ENCODE results near the gene C16orf54.
"Not testable (repeated sequence)": the region's sequence is repeated elsewhere in the genome, so short reads cannot be mapped to it uniquely, and the experiment has no call there.

Gene C16orf54

DNA sequence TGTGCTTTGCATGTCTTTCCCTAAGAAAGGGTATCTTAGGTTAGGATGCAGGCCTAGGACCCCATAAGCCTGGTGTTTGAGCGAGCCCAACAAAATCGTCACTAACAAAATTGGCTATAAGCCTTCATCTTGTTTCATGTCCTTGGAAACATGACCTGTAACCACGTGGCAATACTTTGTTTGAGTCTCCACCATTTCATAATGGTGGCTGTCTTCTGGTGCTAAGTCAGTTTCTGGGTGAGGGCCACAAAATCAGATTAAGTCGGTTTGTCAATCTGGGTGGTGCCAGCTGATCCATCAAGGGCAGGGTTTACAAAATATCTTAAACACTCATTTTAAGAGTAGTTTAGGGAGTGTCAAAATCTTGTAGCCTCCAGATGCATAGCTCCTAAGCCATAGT is 33.0 kb downstream of the C16orf54 start:
- Histone ChIP-seq H3K27me3 (ENCODE audit: insufficient read depth, low read length, poor library complexity) (no peaks in the 10 kb centered on the region), H3K4me3 (ENCODE audit: low read depth in 1 of 2, low read length in 2 of 2) (no peak overlapping the region), H3K9ac (ENCODE audit: low read depth, low read length) (no peak overlapping the region), H3K4me1 (ENCODE audit: insufficient read depth, low read length) (peaks cover 4% of the 10 kb centered on the region), H2AFZ (ENCODE audit: low read depth, low read length) (peak overlapping the region; percentile 21; the same call in 1 of the 2 replicates), H3K79me2 (ENCODE audit: insufficient read depth, low read length) (no peaks in the 10 kb centered on the region), H3K4me2 (ENCODE audit: insufficient read depth, low read length) (no peak overlapping the region), H4K20me1 (ENCODE audit: insufficient read depth, low read length) (no peaks in the 10 kb centered on the region), H3K27ac (ENCODE audit: low read length) (no peak overlapping the region), H3K36me3 (ENCODE audit: insufficient read depth, low read length) (no peaks in the 10 kb centered on the region), H3K9me3 (ENCODE audit: insufficient read depth, low read length, severe bottlenecking) (no peaks in the 10 kb centered on the region)
- ATAC-seq (ENCODE audit: insufficient read depth, low read depth), result no peak
- no peak for DNase-seq
- TF ChIP-seq, protein P1, sequence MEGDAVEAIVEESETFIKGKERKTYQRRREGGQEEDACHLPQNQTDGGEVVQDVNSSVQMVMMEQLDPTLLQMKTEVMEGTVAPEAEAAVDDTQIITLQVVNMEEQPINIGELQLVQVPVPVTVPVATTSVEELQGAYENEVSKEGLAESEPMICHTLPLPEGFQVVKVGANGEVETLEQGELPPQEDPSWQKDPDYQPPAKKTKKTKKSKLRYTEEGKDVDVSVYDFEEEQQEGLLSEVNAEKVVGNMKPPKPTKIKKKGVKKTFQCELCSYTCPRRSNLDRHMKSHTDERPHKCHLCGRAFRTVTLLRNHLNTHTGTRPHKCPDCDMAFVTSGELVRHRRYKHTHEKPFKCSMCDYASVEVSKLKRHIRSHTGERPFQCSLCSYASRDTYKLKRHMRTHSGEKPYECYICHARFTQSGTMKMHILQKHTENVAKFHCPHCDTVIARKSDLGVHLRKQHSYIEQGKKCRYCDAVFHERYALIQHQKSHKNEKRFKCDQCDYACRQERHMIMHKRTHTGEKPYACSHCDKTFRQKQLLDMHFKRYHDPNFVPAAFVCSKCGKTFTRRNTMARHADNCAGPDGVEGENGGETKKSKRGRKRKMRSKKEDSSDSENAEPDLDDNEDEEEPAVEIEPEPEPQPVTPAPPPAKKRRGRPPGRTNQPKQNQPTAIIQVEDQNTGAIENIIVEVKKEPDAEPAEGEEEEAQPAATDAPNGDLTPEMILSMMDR (IDR thresholded peaks at IDR 0.05; ENCODE audit: borderline replicate concordance, extremely low read depth, low read length, poor library complexity, severe bottlenecking), result no peak
- TF ChIP-seq EZH2 (IDR thresholded peaks at IDR 0.05; ENCODE audit: borderline replicate concordance, low read depth, low read length, severe bottlenecking), result no peak

DNA sequence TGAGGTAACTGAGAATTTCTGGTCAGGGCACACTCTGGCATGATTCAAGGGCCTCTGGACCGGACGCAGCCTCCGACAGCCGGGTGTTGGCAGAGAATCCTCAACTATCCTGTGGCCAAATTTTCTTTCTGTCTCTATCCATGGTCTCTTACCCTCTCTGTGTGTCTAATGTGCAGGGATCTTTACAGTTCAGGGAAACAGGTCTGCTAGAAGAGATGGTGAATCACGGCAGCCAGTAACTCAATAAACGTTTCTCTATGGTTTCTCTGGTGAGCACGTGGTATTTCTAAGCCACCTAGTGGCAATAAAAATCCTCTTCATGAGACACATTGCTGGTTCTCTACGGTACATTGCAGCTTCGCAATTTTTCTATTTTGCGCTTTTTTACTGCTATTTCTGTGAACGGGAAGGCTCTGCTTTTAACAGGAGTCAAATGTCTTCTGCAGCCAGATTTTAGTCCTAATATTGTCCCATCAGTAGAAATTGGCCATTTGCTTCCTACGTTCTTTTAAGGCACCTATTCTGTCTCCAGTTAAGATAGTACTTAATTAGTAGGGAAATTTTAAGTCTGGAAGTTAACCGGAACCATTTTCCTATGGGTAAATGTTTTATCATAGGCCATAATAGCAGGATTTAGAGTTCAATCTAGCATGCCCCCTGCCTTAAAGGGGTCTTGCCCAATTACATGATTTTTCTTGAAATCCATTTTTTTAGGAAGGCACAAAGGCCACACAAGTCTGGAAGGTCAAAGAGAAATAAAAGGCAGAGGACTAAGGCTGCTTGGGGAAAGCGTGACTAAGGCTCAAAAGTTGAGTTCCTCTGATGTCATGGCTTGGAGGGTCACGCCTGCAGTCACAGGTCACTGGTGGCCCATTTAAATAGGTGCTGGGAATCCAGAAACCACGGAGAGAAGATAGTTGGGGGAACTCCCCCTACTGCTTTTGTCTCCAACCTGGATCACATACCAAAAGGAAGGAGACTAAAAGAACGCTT is 35.3 kb downstream of the C16orf54 start:
- DNase-seq (peak; percentile 51), ATAC-seq (ENCODE audit: insufficient read depth, low read depth) (peak; percentile 97)
- H3K4me1 ChIP-seq (ENCODE audit: insufficient read depth, low read length), result peaks cover 4% of the 10 kb centered on the region
- H3K79me2 ChIP-seq (ENCODE audit: insufficient read depth, low read length), result no peaks in the 10 kb centered on the region
- H2AFZ ChIP-seq (ENCODE audit: low read depth, low read length), result peak overlapping the region; percentile 45
- no peaks in the 10 kb centered on the region for H4K20me1 ChIP-seq (ENCODE audit: insufficient read depth, low read length)
- H3K27me3 ChIP-seq (ENCODE audit: insufficient read depth, low read length, poor library complexity), result no peaks in the 10 kb centered on the region
- no peaks in the 10 kb centered on the region for H3K9me3 ChIP-seq (ENCODE audit: insufficient read depth, low read length, severe bottlenecking)
- H3K4me2 ChIP-seq (ENCODE audit: insufficient read depth, low read length), result no peak overlapping the region
- no peak overlapping the region for H3K9ac ChIP-seq (ENCODE audit: low read depth, low read length)
- TF ChIP-seq, protein P1 (IDR thresholded peaks at IDR 0.05; ENCODE audit: borderline replicate concordance, extremely low read depth, low read length, poor library complexity, severe bottlenecking), result peak; percentile 75
- no peak for TF ChIP-seq EZH2 (IDR thresholded peaks at IDR 0.05; ENCODE audit: borderline replicate concordance, low read depth, low read length, severe bottlenecking)
- no peak overlapping the region for H3K4me3 ChIP-seq (ENCODE audit: low read depth in 1 of 2, low read length in 2 of 2)
- H3K27ac ChIP-seq (ENCODE audit: low read length), result no peak overlapping the region
- H3K36me3 ChIP-seq (ENCODE audit: insufficient read depth, low read length), result no peaks in the 10 kb centered on the region

DNA sequence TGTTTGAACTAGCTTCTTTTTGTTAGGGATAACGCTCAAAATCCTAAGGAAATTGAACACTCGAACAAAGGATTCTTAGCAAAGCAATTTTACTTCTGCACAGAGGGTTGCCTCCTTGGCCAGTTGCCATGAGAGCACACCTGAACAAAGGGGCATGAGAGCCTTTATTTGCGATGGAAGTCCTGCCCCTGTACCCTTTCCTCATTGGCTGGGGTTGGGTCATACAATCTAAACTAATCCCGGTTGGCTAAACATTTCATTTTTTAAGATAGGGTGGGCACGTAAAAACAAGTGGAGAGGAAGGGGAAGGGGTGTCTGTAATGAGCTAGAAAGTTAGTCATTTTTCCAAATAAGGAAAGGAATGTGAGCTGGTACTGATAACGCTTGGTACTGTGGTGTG is 36.1 kb downstream of the C16orf54 start:
- not testable (repeated sequence) for H3K27me3 ChIP-seq (ENCODE audit: insufficient read depth, low read length, poor library complexity); H3K9ac ChIP-seq (ENCODE audit: low read depth, low read length); H2AFZ ChIP-seq (ENCODE audit: low read depth, low read length); H3K36me3 ChIP-seq (ENCODE audit: insufficient read depth, low read length); H3K4me1 ChIP-seq (ENCODE audit: insufficient read depth, low read length); H3K79me2 ChIP-seq (ENCODE audit: insufficient read depth, low read length); H3K4me3 ChIP-seq (ENCODE audit: low read depth in 1 of 2, low read length in 2 of 2); H3K27ac ChIP-seq (ENCODE audit: low read length); ATAC-seq (ENCODE audit: insufficient read depth, low read depth); H3K9me3 ChIP-seq (ENCODE audit: insufficient read depth, low read length, severe bottlenecking); H4K20me1 ChIP-seq (ENCODE audit: insufficient read depth, low read length); DNase-seq; H3K4me2 ChIP-seq (ENCODE audit: insufficient read depth, low read length)

DNA sequence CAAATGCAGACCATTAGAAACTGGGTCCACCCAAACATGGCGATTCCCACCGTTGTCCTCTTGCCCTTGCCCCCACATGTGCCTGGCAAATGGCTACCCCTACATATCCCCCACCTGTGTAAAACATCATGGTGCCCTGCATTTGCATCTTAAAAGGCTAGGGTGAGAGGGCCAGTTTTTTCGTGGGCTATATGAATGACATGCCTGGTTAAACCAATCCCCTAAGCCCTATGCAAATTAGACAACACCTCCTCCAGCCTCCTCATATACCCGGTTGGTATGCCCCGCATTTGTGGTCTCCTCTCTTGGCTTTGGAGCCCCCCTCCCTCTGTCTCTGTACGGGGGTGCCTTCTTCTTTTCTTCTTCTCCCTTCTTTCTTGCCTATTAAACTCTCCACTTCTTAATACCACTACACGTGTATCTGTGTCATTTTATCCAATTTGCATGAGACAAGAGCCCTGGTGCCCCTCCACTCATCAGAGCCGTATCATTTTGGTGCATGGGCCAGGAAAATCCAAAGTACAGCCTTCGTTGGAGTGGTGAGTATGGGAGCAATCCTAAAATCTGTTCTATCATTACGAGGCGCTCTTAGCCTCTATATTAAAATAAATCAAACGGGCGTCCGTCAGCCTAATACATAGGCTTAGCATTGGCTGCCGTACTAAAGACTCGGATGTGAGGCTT is 36.7 kb downstream of the C16orf54 start:
- no peak overlapping the region for H3K9ac ChIP-seq (ENCODE audit: low read depth, low read length)

DNA sequence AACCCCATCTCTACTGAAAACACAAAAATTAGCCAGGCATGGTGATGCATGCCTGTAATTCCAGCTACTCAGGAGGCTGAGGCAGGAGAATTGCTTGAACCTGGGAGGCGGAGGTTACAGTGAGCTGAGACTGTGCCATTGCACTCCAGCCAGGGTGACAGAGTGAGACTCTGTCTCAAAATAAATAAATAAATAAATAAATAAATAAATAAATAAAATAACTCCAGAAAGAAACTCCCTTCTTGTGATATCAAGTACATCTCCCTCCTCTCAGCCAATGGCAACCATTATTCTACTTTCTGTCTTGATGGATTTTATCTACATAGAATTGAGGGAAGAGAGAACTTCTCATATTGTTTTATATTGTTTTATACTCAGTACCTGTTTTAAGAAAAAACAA is 38.6 kb downstream of the C16orf54 start:
- not testable (repeated sequence) for H3K4me2 ChIP-seq (ENCODE audit: insufficient read depth, low read length); H3K27me3 ChIP-seq (ENCODE audit: insufficient read depth, low read length, poor library complexity); ATAC-seq (ENCODE audit: insufficient read depth, low read depth)

More for the DNA sequence above, 36.7 kb downstream of the C16orf54 start:
- DNase-seq (no peak), ATAC-seq (ENCODE audit: insufficient read depth, low read depth) (no peak)
- no peak overlapping the region for H3K4me2 ChIP-seq (ENCODE audit: insufficient read depth, low read length)
- H3K27ac ChIP-seq (ENCODE audit: low read length), result no peak overlapping the region
- H3K27me3 ChIP-seq (ENCODE audit: insufficient read depth, low read length, poor library complexity), result no peaks in the 10 kb centered on the region
- H3K36me3 ChIP-seq (ENCODE audit: insufficient read depth, low read length), result no peaks in the 10 kb centered on the region
- peaks cover 4% of the 10 kb centered on the region for H3K4me1 ChIP-seq (ENCODE audit: insufficient read depth, low read length)
- no peaks in the 10 kb centered on the region for H3K9me3 ChIP-seq (ENCODE audit: insufficient read depth, low read length, severe bottlenecking)
- H2AFZ ChIP-seq (ENCODE audit: low read depth, low read length), result no peak overlapping the region
- H4K20me1 ChIP-seq (ENCODE audit: insufficient read depth, low read length), result no peaks in the 10 kb centered on the region
- no peak overlapping the region for H3K4me3 ChIP-seq (ENCODE audit: low read depth in 1 of 2, low read length in 2 of 2)
- TF ChIP-seq EZH2 (IDR thresholded peaks at IDR 0.05; ENCODE audit: borderline replicate concordance, low read depth, low read length, severe bottlenecking), result no peak
- TF ChIP-seq, protein P1 (IDR thresholded peaks at IDR 0.05; ENCODE audit: borderline replicate concordance, extremely low read depth, low read length, poor library complexity, severe bottlenecking), result no peak
- no peaks in the 10 kb centered on the region for H3K79me2 ChIP-seq (ENCODE audit: insufficient read depth, low read length)

More for the DNA sequence above, 38.6 kb downstream of the C16orf54 start:
- not testable (repeated sequence) for H3K79me2 ChIP-seq (ENCODE audit: insufficient read depth, low read length); H2AFZ ChIP-seq (ENCODE audit: low read depth, low read length); H3K4me3 ChIP-seq (ENCODE audit: low read depth in 1 of 2, low read length in 2 of 2); H3K27ac ChIP-seq (ENCODE audit: low read length); H3K4me1 ChIP-seq (ENCODE audit: insufficient read depth, low read length); H3K9me3 ChIP-seq (ENCODE audit: insufficient read depth, low read length, severe bottlenecking); H4K20me1 ChIP-seq (ENCODE audit: insufficient read depth, low read length); DNase-seq; H3K36me3 ChIP-seq (ENCODE audit: insufficient read depth, low read length); H3K9ac ChIP-seq (ENCODE audit: low read depth, low read length)

Data from DND-41 (cell line).